ENCODE data around the gene GSG1L2.

The GSG1L2 gene

DNA sequence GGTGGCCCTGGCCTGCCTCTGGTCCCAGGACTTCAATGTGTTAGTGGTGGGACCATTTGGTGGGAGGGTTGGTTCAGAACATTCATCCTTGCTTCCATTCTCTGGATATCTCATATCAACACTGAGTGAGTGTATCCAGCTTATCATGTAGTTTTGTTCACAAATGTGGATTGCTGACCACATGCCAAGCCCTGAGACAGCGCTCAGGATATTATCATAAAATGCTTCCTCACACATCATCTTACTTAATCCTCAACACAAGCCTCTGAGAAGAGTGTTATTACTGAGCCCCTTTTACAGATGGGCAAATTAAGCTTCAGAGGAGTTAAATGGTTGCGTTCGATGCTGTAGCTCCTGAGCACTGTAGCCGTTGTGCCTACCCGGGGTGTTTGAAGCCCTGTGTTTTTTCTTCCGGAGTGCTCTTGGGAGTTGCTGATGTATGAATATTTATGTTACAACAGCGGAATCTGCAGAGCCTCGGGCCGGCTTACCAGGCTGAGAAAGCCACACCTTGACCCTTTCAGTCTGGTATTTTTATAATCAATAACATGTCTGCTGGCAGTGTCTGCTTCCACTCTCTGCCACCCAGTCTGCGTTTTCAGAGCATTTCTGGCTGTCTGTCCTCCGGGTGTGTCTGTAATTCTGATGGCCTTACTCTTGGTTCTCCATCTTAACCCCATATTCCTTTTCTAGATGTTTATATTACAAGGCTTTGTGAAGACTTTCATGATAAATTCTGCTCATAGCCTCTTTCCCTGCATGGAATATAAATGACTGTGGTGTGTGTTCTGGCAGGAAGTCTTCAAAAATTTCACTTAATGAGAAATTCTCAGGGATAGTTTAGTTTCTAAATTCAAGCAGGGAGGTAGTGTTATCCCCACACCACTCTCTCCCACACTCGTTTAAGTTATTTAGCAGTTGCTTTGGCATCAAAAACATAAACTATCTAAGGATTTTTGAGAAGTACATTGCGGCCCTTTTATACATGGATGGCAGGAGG is 6.7 kb upstream of the GSG1L2 start:
- no peak overlapping the region for H3K4me3 ChIP-seq (ENCODE audit: low read depth, low read length)

DNA sequence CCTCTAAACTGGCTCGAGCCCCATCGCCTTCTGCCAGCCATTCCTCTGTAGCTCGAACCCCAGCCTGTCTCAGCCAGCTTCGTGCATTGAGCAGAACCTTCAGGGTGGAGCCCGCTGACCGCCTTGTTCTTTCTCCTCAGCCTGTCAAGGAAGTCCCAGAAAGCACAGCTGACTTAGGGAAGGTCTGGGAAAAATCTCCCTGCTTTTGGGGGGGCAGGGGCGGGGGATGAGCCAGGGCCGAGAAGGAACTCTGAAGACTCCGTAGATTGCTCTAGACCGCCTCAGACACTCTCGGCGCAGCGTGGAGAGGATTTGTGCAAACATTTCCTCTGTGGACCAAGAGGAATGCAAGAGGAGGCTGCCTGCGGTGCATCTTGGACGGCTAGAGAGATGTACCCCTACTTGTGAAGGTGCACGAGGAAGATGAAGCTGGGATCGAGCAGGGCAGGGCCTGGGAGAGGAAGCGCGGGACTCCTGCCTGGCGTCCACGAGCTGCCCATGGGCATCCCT is 3.8 kb upstream of the GSG1L2 start, which contains the start of gene GLP2R:
TSS of gene GLP2R (plus strand) at position 284 of the 510 bp plus-strand sequence. CDS start at position 424, 140 bp downstream.
- no peak within 1 kb of the TSS for H3K4me3 ChIP-seq (ENCODE audit: low read depth, low read length)
- TF ChIP-seq, protein P1, sequence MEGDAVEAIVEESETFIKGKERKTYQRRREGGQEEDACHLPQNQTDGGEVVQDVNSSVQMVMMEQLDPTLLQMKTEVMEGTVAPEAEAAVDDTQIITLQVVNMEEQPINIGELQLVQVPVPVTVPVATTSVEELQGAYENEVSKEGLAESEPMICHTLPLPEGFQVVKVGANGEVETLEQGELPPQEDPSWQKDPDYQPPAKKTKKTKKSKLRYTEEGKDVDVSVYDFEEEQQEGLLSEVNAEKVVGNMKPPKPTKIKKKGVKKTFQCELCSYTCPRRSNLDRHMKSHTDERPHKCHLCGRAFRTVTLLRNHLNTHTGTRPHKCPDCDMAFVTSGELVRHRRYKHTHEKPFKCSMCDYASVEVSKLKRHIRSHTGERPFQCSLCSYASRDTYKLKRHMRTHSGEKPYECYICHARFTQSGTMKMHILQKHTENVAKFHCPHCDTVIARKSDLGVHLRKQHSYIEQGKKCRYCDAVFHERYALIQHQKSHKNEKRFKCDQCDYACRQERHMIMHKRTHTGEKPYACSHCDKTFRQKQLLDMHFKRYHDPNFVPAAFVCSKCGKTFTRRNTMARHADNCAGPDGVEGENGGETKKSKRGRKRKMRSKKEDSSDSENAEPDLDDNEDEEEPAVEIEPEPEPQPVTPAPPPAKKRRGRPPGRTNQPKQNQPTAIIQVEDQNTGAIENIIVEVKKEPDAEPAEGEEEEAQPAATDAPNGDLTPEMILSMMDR (IDR thresholded peaks at IDR 0.05; ENCODE audit: borderline replicate concordance, insufficient read depth, low read depth, low read length): no peak

More for the DNA sequence above, 6.7 kb upstream of the GSG1L2 start:
- TF ChIP-seq, protein P1 (IDR thresholded peaks at IDR 0.05; ENCODE audit: borderline replicate concordance, insufficient read depth, low read depth, low read length): no peak

DNA sequence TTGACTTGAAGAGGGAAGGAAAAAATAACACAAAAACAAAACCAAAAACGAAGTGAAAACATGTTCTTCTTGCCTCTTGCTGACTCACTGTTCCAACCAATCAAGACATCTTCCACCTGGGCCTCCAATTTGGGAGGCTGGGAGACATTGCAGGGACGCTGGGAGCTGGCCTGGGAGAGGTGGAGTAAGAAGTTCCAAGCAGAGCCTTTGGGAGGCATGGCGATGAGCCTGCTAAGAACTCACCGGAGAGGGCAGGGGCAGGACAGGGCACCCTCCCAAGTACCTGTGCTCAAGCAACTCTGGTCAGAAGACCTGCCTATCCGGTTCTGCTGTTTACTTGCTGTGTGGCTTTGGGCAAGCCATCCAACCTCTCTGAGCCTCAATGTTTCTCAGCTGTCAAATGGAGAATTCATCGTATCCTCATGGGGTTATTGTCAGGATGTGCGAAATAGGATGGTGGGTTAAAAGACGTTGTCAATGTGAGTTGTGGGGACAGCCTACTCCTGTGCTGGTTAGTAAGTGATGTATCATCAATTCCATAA is 3.0 kb upstream of the GSG1L2 start:
- no peak overlapping the region for H3K4me3 ChIP-seq (ENCODE audit: low read depth, low read length)
- TF ChIP-seq, protein P1 (IDR thresholded peaks at IDR 0.05; ENCODE audit: borderline replicate concordance, insufficient read depth, low read depth, low read length): no peak

DNA sequence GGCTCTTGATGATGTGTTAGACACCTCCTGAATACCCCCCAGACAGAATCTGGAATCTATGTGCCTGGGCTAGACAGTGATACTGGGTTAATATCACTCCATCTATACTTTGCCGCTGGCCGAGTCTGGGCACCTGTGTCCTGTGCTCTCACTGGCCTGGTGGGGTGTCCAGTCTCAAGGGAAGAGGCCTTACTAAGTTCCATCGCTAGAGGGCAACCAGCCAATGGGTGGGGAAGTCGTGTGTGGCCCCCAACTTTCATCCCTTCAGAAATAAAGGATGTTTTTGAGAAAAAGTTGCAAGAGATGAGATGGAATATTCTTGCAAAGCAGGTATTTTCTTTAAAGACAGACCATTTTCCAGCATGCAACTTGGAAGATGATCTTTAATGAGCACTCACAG is 2.2 kb upstream of the GSG1L2 start:
- TF ChIP-seq, protein P1 (IDR thresholded peaks at IDR 0.05; ENCODE audit: borderline replicate concordance, insufficient read depth, low read depth, low read length): no peak
- no peak overlapping the region for H3K4me3 ChIP-seq (ENCODE audit: low read depth, low read length)

DNA sequence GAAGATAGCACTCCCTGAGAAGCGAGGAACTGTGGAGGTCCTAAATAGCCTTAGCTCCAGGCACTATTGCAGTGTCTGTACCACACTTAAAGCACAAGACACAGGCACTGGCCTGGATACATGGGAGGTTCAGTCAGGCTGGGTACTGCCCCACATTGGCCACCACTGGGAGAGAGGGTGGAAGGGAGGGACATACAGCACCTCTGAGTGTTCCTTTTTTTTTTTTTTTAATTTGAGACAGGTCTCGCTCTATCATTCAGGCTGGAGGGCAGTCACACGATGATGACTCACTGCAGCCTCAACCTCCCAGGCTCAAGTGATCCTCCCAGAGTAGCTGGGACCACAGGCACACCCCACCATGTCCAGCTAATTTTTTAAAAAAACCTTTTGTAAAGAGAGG is 1.4 kb downstream of the GSG1L2 start:
- H3K4me3 ChIP-seq (ENCODE audit: low read depth, low read length): no peak overlapping the region
- TF ChIP-seq, protein P1 (IDR thresholded peaks at IDR 0.05; ENCODE audit: borderline replicate concordance, insufficient read depth, low read depth, low read length): no peak

DNA sequence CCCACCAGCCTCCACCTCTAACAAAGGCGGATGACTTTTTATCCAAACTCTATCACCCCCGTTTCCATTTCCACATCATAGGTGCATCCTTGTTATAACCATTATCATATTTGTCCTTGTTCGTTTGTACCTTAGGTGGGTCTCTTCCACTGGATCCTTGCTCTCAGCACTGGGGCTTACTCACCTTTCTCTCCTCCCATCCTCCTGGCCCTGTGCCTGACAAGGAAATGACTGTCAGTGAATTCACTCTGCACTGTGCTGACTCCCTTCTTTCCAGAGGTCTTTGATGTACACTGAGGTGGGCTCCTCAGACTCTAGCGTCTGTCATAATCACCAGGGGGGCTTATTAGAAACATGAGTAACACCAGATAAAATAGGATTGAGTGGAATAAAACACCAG is 3.1 kb downstream of the GSG1L2 start:
- no peak overlapping the region for H3K4me3 ChIP-seq (ENCODE audit: low read depth, low read length)
- TF ChIP-seq, protein P1 (IDR thresholded peaks at IDR 0.05; ENCODE audit: borderline replicate concordance, insufficient read depth, low read depth, low read length): no peak
